Measurements from ENCODE around the gene RCC2. TPM values are rescaled to one million over a fixed set of nuclear protein-coding genes. Genes with fewer than 3 reads are reported as not detected.
"Not testable (repeated sequence)": the region's sequence is repeated elsewhere in the genome, so short reads cannot be mapped to it uniquely, and the experiment has no call there.

The RCC2 gene
- 10 to 100 TPM; 62.6 to 78.5 (median 71.3) TPM for total RNA-seq

GRCh38 chr1:17439250-17440073 is at the start of gene RCC2:
Gene RCC2, minus strand, starts transcription at chr1:17439677. Its CDS starts 1,163 bp downstream, at chr1:17438514.
- H3K4me3 ChIP-seq (ENCODE audit: low read depth, poor library complexity, severe bottlenecking): peak within 1 kb of the TSS; percentile 64
- peak in 1 of 2 donors; percentile 62 for DNase-seq (ENCODE audit: low spot score in 2 of 2)
- intact Hi-C loops (cut with DNase I; ENCODE audit: low total_unique reads): no loop called here
- WGBS, 2 donors: 1% methylated on average over 61 to 72 of the region's 75 CpGs
- no peak for TF ChIP-seq POLR2A (IDR thresholded peaks at IDR 0.05)
- TF ChIP-seq CTCF (IDR thresholded peaks at IDR 0.05): no peak

GRCh38 chr1:17486242-17486641 is 46.8 kb upstream of the RCC2 start:
- intact Hi-C loops (cut with DNase I; ENCODE audit: low total_unique reads): no loop called here
- DNase-seq (ENCODE audit: low spot score in 2 of 2): no peak
- no peak for TF ChIP-seq POLR2A (IDR thresholded peaks at IDR 0.05)
- no peak for TF ChIP-seq CTCF (IDR thresholded peaks at IDR 0.05)
- H3K4me3 ChIP-seq (ENCODE audit: low read depth, poor library complexity, severe bottlenecking): no peak overlapping the region
- 78 to 87% methylated on average over 9 of the region's 9 CpGs for WGBS, 2 donors

- no peak for TF ChIP-seq POLR2A (IDR thresholded peaks at IDR 0.05)
- TF ChIP-seq CTCF (IDR thresholded peaks at IDR 0.05): no peak
- no peak for DNase-seq (ENCODE audit: low spot score in 2 of 2)
- H3K4me3 ChIP-seq (ENCODE audit: low read depth, poor library complexity, severe bottlenecking): no peak overlapping the region
- WGBS, 2 donors: 77 to 78% methylated on average over 10 of the region's 10 CpGs
- intact Hi-C loops (cut with DNase I; ENCODE audit: low total_unique reads): no loop called here
Observed at GRCh38 chr1:17485281-17485680, 45.8 kb upstream of the RCC2 start.

GRCh38 chr1:17481981-17482380 is 42.5 kb upstream of the RCC2 start:
- whole genome bisulfite sequencing, 2 donors: 74 to 84% methylated on average over 10 of the region's 10 CpGs
- intact Hi-C loops (cut with DNase I; ENCODE audit: low total_unique reads); H3K4me3 ChIP-seq (ENCODE audit: low read depth, poor library complexity, severe bottlenecking); DNase-seq (ENCODE audit: low spot score in 2 of 2): not testable (repeated sequence)

GRCh38 chr1:17480846-17481245 is 41.4 kb upstream of the RCC2 start:
- no peak overlapping the region for H3K4me3 ChIP-seq (ENCODE audit: low read depth, poor library complexity, severe bottlenecking)
- no peak for DNase-seq (ENCODE audit: low spot score in 2 of 2)
- WGBS, 2 donors: 81 to 84% methylated on average over 7 of the region's 7 CpGs
- no peak for TF ChIP-seq POLR2A (IDR thresholded peaks at IDR 0.05)
- TF ChIP-seq CTCF (IDR thresholded peaks at IDR 0.05): no peak
- intact Hi-C loops (cut with DNase I; ENCODE audit: low total_unique reads): no loop called here

GRCh38 chr1:17475752-17476151 is 36.3 kb upstream of the RCC2 start:
- 43 to 47% methylated on average over 3 of the region's 3 CpGs for WGBS, 2 donors
- H3K4me3 ChIP-seq (ENCODE audit: low read depth, poor library complexity, severe bottlenecking): no peak overlapping the region
- TF ChIP-seq POLR2A (IDR thresholded peaks at IDR 0.05) (no peak), CTCF (IDR thresholded peaks at IDR 0.05) (no peak)
- intact Hi-C loops (cut with DNase I; ENCODE audit: low total_unique reads): loop anchor here (2.0 kb wide), 1 partner anchor 27 kb away; no protein-coding TSS in a partner anchor
- no peak for DNase-seq (ENCODE audit: low spot score in 2 of 2)

- not testable (repeated sequence) for H3K4me3 ChIP-seq (ENCODE audit: low read depth, poor library complexity, severe bottlenecking); DNase-seq (ENCODE audit: low spot score in 2 of 2)
- 84 to 86% methylated on average over 20 of the region's 20 CpGs for WGBS, 2 donors
- intact Hi-C loops (cut with DNase I; ENCODE audit: low total_unique reads): loop anchor here (2.0 kb wide), 1 partner anchor 26 kb away; no protein-coding TSS in a partner anchor
Observed at GRCh38 chr1:17474836-17475555, 35.5 kb upstream of the RCC2 start.

Data from lower leg skin (tissue), 4 donors.